NOMO-1 (cell line): ENCODE measurements around the gene ABCA4.

Experiments used
- DNase-seq, 2 experiments: peaks; one replicate each; lab custom pipeline; 2025; ENCODE audit not compliant: unreplicated experiment in 2 of 2; lab: John Stamatoyannopoulos, UW

Gene ABCA4

DNA sequence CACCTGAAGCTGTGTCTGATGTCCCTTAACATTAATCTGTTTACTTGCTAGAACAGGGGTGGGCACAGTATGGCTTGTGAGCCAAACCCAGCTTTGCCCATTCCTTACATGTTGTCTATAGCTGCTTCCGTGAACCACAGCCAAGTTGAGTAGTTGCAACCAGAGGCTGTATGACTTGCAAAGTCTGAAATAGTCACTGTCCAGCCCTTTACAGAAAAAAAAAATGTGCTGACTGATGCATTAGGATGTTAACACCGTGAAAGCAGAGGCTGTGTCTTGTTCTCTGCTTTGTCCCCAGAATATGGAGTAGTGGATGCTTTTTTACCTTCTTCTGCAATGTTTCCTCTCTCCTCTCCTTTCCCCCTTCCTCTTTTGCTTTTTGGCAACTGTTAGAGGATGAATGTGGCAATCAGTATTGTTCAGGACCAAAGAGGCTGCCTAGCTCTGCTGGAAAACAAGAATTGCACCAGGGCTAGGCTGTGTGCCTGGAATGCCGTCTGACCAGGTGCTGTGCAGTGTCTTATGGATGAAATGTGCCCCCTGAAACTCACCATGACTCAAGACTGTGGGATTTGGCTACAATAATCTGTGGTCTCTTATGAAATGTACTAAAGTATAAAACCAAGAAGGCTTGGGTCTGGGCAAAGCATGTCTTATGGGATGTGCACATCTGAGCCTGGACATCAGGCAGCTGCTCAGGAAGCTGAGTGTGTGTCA lies 132.2 kb downstream of the ABCA4 start:
- DNase-seq: peak; percentile 42 to 73

DNA sequence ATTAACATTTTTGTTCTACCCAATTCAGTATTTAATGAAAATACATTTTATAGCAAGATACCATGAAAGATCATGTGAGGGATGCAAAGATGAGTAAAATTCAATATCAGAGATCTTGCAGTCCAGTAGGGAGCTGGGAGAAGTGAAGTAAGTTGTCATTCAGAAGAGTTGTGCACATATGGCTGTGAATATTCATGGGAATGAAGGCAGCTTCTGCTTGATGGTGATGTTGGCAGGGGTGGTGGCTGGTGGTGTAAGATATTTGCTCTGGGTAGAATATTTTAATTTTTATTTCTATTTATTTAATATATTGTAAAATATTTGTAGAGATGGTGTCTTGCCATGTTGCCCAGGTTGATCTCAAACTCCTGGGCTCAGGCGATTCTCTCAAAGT lies 139.7 kb downstream of the ABCA4 start:
- no peak for DNase-seq

DNA sequence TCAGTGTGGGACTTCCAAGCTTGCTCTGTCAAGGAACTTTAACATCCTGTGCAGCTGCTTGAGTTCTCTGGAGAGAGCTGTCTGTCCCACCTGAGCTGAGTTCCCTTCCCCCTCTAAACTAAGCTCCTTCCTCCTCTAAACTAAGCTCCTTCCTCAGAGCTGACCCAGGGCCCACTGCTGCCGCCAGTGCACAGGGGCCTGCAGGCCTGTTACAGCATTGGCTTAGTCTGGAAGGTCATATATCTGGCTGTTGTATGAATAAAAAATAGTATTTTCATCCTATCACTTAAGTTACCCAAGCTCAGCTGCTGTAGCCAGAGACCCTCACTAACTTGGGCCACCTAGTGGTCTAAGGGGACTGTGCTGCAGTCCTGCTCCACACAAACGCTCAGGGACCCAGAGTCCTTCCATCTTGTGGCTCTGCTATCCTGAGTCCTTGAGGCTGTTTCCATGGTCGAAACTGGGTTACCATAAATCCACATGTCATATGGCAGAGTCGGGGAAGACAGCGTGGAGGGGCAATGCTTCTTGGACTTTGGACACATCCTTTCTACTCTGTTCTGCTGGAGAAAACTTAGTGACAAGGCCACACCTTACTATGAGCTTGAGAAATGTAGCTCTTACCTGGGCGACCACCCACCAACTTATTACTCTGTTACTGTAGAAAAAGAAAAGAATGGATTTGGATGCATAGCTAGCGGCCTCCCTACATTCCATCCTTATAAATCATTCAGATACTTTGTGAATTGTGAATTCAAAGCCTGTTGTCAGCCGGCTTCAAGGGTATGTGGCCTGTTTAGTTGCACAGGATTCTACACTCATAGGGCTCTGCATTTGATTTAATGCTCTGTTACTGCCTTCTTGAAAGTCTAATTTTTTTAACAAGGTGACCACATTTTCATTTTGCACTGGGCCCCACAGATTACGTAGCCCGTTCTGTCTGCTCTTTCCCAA lies 140.4 kb downstream of the ABCA4 start:
- DNase-seq: no peak

DNA sequence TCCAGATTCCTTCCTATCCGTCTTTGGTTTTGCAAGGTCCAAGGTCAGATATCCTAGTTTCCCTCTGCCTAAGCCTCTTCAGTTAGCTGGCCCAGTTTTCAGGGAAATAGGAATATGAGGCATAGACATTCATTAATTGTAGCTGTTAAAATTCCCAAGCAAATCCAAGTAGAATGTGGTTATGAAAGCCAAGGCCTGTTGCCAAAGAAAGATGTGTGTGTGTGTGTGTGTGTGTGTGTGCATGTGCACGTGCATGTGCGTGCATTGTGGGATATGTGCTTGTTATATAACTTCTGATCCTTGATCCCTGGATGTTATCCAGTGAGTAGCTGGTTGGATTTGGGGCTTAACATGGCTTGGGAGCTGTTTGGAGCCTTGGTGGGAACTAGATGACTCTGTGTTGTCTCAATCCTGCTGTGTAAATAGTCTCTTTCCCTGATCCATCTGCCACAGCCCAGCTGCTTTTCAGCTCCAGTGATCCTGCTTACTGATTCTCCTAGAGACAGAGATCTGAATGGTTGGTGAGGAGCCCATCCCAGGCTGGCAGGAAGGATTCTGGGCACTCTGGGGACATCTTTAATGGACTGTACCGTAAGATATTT lies 141.1 kb downstream of the ABCA4 start:
- DNase-seq: no peak

DNA sequence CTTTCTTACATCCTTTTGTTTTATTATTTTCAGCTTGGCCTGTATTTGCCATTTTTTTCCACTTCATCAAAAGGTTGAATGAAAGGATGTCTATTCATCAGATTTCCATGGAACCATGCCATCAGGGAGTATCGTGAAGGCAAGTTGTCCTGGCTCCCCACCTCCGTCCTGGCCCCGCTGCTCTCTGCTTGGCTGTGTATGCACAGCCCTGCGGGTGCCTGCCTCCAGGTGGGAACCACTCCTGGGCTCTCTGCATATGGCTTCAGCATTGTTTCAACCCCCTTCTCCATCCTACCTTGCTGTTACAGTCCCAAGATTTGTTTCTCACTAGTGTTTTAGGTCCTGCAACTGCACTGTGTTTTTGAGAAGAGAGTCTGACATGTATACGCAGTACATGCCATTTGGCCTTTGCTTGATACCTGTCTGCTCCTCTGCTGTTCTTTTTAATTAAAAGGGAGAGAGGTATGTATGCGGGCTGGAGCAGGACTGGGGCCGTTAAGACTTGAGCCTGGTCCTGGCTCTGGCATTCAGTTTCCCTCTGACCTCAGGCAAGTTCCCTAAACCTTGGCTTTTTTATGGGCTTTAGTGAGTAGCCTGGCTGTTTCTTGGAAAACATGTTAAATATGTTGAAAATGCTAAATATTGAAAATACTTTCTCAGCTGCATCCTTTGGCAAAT lies 141.8 kb downstream of the ABCA4 start:
- no peak for DNase-seq

DNA sequence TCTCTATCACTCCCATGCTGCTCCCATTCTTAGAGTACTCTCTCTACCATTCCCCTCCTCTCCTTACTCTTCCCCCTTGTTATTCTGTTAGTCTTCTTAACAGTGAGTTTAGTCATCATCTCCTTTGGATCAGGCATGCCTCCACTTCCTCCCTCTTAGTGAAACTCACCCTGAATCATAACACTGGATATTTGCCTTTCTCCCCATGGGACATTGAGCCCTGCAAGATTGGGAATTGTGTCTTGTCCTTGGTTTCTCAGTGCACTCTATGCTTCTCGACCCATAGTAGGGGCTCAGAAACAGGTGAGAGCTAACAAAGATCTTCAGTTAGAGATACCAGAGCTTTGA lies 143.4 kb downstream of the ABCA4 start:
- no peak for DNase-seq

DNA sequence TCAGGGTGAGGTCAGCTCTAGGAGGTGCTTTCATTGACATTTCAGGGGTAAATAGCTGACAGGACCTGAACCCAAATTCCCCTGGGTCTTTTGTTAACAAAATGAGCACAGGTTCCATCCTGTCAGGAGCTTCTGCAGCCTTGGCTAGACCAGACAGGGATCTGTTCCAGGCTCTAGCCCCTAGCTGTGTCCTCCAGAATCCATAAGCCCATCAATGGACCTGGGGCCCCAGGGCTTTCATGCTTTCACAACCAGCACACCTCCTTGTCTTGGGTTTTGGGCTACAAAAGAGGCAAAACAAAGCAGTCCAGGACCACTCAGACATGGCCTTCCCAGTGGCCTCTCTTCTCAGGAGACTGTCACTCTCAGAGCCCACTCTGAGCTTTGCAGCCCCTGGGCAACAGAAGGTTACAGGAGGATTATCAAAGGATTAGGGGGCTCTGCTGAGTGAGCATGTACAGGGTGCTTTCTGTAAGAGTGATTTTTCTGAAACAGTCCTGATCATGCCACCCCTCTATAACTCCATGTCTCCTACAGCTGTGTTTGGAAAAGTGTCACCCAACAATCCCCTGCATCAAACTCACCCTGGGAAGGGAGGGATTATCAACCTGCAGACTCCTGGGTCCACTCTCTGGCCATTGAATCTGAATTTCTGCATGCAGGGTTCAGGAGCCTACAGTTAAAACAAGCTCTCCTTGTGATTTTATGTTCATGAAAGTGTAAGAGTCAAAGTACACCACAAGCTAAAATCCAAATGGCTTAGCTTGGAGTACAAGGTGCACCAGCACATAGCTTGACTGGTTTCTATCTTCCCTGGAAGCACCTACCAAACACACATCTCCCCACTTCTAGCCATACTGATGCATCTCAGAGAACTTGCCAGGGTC lies 144.0 kb downstream of the ABCA4 start:
- no peak for DNase-seq

DNA sequence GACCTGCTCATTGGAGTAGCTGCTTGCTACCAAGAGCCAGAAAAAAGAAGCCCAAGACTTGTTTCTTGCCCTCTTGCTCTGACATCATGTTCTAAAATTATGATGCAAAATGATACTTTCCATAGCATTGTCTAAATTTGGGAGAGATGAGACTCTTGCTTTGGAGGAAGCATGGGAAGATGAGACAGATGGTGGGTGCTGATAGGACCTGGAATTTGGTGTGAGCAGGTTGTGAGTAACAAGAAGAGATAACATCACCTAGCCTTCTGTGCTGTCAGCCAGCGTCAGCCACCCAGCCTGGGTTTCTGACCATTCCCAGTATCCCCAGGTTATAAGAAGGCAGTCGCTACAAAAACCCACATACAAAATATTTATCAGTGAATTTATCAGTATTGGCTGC lies 144.7 kb downstream of the ABCA4 start:
- DNase-seq: no peak

DNA sequence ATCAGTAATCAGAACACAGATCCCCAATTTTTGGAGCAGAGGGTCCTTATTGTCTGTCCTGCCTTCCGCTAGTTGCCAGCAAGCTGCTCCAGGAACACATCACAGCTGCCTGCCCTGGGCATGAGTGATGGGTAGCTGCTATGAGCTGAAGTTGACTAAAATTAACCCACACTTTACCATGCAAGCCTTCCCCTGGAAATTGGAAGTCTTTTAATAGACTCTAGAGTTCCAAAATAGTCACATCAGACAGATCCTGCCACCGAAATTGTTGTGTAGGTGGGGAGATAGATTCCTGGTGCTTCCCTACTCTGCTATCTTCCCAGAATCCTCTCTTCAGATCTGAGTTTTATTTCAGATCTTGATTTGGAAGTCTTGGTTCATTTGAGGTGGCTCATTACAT lies 148.6 kb downstream of the ABCA4 start:
- no peak for DNase-seq

DNA sequence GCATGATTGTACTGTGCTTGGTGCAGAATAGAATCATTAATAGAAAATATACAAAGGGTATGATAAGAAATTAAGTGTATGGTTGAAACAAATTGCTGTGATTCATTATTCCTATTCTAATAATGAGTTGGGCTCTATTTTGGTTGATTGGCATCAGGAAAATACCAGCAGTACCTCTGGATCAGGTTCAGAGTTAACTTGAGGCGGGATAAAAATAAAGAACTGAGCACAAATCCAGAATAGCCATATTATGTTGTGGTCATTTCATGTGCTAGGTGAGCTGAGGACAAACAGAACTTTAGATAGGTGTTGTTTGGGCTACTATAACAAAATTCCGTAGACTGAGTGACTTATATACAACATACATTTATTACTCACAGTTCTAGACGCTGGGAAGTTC lies 151.1 kb downstream of the ABCA4 start:
- DNase-seq: no peak

DNA sequence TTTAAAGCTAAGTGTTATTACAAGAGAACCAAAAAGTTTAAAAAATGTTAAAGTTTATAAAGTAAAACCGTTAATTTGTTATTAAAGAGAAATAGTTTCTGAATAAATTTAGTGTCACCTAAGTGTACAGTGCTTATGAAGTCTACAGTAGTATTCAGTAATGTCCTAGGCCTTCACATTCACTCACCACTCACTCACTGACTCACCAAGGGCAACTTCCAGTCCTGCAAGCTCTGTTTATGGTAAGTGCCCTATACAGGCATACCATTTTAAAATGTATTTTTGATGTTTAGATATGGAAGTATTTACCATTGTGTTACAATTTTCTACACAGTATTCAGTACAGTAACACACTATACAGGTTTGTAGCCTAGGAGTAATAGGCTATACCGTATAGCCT lies 151.6 kb downstream of the ABCA4 start:
- DNase-seq: no peak

DNA sequence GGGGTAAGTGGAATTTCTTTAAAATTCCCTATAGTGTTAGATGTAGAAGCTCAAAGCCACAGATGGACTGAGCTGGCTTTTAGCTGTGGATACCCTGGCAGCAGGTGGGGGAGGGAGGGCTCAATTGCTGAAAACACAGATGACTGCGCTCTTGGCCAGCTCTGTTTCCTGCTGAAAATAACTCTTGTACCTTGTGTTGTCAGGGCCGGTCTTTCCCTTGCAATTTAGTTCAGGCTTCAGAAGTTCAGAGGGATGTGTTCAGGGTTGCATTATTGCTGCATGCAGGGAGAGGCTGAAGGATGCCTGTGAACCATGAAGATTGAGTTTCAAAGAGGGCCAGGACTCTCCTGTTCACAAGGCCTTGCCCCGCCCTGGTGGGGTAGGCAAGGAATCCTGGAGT lies 153.6 kb downstream of the ABCA4 start:
- no peak for DNase-seq

DNA sequence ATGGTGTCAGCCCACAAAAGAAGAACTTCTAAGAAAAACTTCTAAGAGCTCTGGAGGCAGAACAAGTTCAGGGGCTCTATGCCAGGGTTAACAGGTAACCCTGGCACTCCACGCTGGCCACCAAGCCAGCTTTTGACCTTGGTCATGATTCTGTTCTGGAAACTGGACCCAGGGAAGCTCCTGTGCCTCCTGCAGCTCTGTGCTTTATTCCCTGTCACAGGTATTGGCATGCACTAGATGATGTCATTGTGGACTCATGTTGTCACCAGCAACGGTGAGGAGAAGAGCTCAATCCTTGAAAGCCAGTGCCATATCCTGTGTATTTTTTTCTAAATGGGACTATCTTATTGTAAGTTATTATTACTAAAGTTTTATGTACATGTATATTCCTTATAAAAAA lies 155.1 kb downstream of the ABCA4 start:
- no peak for DNase-seq

DNA sequence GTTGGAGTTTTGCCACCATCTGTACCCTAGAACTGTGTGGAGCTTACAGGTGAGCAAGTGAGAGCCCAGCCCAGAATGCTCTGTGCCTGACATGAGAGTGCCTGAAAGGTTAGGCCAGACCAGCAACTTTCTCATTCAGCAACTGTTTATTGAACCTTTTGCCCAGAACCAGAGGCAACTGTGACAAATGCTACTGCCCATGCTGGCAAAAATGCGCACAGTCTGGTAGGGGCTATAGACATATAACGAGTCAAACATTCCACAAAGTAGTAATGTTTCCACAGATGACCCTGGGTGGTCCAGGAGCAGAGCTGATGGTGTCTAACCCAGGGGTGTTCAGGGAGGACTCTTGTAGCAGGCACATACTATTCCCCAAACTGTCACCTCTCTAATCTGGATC lies 155.7 kb downstream of the ABCA4 start:
- no peak for DNase-seq

DNA sequence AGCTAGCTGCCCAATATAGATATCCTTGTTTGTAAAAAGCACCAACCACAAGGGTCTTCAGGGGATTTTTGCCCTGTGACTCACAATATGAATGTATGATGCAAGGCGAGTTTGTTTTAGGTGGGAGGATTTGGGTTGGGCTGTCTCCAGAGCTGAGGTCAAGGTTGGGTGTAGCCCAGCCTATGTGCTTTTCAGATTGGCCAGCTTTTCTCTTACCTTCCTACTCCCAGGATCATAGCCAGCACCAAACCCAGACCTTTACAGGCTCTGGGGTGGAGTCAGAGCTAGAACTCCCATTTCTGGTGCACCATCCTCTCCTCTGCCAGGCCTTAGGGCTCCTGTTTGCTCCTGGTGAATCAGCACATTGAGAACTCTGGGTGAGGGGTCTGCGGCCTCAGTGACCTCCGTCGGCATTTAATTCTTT lies 156.2 kb downstream of the ABCA4 start:
- DNase-seq: no peak

DNA sequence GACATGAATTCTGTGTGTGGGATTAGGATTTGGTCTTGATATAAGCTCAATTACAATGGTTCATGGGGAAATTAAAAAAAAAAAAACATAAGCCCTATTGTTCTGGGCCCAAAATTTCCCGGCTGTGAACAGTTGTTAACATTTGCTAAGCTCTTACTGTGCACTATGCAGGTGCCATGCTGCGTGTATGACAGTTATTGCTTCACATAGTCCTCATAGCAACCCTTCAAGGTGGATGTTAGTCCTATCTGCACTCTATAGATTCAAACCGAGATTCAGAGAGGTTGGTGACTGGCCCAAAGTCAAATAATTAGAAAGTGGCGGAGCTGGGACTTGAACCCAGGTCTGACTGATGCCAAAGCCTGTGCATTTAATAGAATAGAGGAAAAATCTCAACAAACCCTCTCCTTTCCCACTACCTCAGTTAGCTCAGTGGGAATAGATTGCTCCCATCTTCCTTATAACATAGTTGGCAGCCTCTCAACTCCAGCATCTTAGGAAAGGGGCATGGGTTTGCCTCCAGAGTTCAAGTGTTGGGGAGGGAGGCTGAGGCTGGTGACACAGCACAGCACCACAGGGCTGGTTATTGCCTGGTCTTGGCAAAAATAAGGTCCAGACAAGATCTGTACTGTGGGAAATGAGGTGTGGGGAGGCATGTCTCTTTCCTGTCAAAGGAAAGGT lies 156.7 kb downstream of the ABCA4 start:
- no peak for DNase-seq

DNA sequence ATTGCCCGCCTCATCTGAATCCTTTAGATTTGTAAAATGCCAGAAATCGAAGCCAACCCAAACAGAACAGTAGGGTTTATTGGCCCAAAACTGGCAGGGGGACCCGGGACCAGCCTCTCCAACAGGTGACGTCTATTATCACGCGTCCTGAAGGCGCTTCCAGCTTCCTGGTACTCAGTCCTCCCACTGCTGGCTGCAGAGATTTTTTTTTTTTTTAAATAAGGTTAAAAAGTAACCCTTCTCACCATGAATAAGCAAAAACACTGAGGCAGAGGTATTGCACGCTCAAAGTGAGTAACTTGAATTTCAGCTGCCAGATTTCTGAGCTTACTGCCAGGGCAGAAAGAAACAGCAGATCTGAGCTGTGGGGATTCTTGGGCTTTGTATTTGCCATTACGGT lies 157.4 kb downstream of the ABCA4 start:
- no peak for DNase-seq

DNA sequence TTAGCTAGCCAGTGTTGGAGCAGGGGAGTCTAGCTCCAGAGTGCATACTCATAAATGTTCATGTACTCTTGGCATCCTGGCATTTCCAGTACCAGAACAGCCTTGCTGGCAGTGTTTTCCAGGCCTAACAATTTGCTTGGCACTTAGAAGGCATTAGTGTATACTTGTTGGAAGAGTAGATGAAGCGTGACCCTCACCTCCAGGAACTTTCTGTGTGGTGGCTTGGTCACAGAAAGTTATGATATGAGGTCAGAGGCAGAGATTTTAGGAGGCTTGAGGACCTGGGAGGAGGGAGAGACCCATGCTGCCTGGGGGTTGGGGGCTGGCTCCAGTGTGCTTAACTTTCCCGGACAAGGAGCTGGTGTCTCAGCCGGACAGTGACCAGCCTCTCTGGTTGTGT lies 159.0 kb downstream of the ABCA4 start:
- no peak for DNase-seq

DNA sequence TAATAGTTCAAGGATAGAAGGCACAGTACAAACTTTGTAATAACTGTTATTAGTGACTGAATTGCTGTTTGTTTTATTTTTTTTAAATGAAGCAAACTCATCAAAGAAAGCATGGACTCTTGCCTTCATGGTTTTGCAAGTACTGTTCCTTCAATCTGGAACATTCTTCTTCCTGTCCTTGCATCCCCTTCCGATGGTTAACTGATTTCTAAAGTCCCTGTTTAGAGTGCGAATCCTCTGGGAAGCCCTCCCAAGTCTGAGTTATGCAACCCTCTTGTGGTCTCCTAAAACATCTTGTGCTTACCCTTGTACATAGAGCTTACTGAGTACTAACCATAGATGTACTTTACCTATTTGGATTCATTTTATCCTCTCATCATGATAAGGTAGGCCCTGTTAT lies 159.5 kb downstream of the ABCA4 start:
- no peak for DNase-seq

DNA sequence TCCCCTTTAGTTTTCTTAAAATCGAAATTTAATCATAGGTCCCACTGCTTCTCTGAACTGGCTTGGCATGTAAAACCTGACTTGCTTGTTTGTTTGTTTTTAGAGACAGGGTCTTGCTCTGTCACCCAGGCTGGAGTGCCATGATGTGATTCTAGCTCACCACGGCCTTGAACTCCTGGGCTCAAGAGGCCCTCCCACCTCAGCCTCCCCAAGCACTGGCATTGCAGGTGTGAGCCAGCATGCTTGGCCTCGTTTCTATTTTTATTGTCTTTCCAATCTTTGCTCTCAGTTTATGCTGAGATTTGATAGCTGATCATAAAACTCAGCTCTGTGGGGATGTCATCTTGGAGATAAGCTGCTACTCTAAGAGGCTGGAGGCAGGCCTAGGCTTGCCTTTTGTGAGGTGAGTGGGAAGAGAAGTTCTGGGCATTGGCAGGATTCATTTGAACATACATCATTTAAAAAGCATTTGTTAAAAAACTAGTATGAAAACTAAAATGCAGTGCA lies 160.3 kb downstream of the ABCA4 start:
- no peak for DNase-seq
